ENCODE measurements around the gene KIF3B.

DNA sequence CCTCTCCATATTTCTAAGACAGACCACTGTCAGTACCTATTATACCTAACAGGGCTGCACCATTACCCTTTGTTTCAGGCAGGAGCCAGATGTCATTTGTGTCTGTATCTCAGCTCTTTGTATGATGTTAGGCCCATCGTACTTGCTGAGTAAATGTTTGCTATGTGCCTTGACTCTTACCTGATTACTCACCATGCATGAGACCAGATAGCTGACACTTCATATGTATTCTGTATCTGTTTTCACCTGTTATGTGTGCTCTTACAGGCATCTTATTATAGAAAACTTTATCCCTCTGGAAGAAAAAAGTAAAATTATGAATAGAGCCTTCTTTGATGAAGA, 49.0 kb downstream of the KIF3B start:
- TF ChIP-seq, protein P1, sequence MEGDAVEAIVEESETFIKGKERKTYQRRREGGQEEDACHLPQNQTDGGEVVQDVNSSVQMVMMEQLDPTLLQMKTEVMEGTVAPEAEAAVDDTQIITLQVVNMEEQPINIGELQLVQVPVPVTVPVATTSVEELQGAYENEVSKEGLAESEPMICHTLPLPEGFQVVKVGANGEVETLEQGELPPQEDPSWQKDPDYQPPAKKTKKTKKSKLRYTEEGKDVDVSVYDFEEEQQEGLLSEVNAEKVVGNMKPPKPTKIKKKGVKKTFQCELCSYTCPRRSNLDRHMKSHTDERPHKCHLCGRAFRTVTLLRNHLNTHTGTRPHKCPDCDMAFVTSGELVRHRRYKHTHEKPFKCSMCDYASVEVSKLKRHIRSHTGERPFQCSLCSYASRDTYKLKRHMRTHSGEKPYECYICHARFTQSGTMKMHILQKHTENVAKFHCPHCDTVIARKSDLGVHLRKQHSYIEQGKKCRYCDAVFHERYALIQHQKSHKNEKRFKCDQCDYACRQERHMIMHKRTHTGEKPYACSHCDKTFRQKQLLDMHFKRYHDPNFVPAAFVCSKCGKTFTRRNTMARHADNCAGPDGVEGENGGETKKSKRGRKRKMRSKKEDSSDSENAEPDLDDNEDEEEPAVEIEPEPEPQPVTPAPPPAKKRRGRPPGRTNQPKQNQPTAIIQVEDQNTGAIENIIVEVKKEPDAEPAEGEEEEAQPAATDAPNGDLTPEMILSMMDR (IDR thresholded peaks at IDR 0.05; ENCODE audit: low read length): no peak
- no peak for TF ChIP-seq EZH2 (optimal IDR thresholded peaks at IDR 0.05; ENCODE audit: low read depth, low read length)
